ENCODE measurements around the gene DNAJB14. TPM values are rescaled to one million over a fixed set of nuclear protein-coding genes. Genes with fewer than 3 reads are reported as not detected.

Gene DNAJB14
- total and polyA plus RNA-seq, 2 experiments from 2014 or later = 30.4 to 44.7 TPM

DNA sequence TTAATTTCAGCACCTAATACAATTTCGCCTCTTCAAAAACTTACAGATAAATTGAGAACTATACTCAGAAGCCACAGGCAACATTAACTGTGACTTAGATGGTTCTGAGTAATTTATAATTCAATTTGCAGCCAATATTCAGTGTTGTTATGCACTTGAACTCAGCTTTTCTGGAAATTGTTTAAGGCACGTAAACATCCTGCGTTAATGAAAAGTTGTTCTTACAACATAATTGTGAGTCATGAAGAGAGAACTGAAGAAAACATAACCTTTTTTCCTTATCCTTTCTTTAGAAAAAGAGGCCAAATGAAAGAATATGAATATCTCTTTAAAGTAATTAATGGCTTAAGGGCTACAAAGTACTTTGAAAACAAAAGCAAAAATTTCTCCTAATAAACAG lies 20.3 kb upstream of the DNAJB14 start:
- Histone ChIP-seq H3K36me3 (ENCODE audit: low read depth) (no peaks in the 10 kb centered on the region), H3K27ac (no peak overlapping the region), H2AFZ (peak overlapping the region; percentile 13; the same call in 1 of the 2 replicates), H3K4me2 (ENCODE audit: unreplicated experiment) (no peak overlapping the region), H3K9ac (no peak overlapping the region), H3K4me1 (ENCODE audit: insufficient read depth) (peaks cover 22% of the 10 kb centered on the region), H4K20me1 (ENCODE audit: insufficient read depth) (no peaks in the 10 kb centered on the region), H3K27me3 (replicated peaks; ENCODE audit: insufficient read depth) (no peaks in the 10 kb centered on the region), H3K9me3 (ENCODE audit: low read depth) (no peaks in the 10 kb centered on the region), H3K4me3 (no peak overlapping the region), H3F3A (ENCODE audit: insufficient read depth) (peaks cover 11% of the 10 kb centered on the region), H3K79me2 (ENCODE audit: insufficient read depth) (no peaks in the 10 kb centered on the region), H3K9me2 (ENCODE audit: insufficient read depth) (no peaks in the 10 kb centered on the region)
- WGBS, 2 experiments (ENCODE audit: low coverage in 1 of 2, low lambda C conversion rate in 2 of 2, missing lambda C conversion rate in 2 of 2) = 51 to 63% methylated on average over 3 of the region's 3 CpGs
- peak; percentile 40 for DNase-seq
- no peak for TF ChIP-seq EZH2phosphoT487 (IDR thresholded peaks at IDR 0.05; ENCODE audit: insufficient read depth, low read depth)
- TF ChIP-seq EZH2 (IDR thresholded peaks at IDR 0.05; ENCODE audit: insufficient read depth, poor library complexity, severe bottlenecking) = no peak
- in situ Hi-C loops (cut with MboI) = no loop called here

DNA sequence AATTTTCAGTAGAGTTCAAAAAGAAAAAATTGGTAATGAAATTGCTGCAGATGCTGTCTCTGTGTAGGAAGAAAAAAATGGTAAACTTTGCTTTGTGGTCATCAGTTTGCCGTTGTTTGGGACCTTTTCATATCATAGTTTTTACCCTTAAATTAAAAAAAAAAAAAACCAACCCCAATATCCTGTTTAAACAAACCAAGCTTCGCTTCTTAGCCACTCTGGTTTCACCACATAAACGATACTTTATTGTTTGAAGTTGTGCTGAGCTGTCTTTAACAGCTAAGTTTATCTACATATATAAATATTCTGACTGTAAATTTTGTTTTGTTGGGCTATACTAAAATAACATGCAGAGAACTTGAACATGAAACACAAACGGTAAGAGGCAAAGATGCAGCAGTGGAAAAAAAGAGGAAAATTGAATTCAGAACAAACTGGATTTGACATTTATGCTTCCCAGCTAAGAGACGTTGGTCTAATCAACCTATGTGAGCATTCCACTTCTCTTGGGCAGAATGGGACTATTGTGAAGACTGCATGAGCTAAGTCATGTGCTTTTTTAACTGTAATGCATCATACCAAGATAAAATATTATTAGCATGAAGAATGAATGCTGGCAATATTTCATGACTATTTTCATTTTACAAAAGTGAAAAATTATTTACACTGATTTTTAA lies 19.4 kb upstream of the DNAJB14 start:
- TF ChIP-seq EZH2 (IDR thresholded peaks at IDR 0.05; ENCODE audit: insufficient read depth, poor library complexity, severe bottlenecking) = no peak
- TF ChIP-seq EZH2phosphoT487 (IDR thresholded peaks at IDR 0.05; ENCODE audit: insufficient read depth, low read depth) = no peak
- Histone ChIP-seq H3K4me1 (ENCODE audit: insufficient read depth) (peaks cover 31% of the 10 kb centered on the region), H3K9me2 (ENCODE audit: insufficient read depth) (no peaks in the 10 kb centered on the region), H4K20me1 (ENCODE audit: insufficient read depth) (no peaks in the 10 kb centered on the region), H3K36me3 (ENCODE audit: low read depth) (no peaks in the 10 kb centered on the region), H2AFZ (no peak overlapping the region), H3F3A (ENCODE audit: insufficient read depth) (peaks cover 19% of the 10 kb centered on the region), H3K9me3 (ENCODE audit: low read depth) (no peaks in the 10 kb centered on the region), H3K4me2 (ENCODE audit: unreplicated experiment) (no peak overlapping the region), H3K79me2 (ENCODE audit: insufficient read depth) (no peaks in the 10 kb centered on the region), H3K27ac (no peak overlapping the region), H3K27me3 (replicated peaks; ENCODE audit: insufficient read depth) (no peaks in the 10 kb centered on the region), H3K9ac (no peak overlapping the region), H3K4me3 (no peak overlapping the region)
- no peak for DNase-seq
- in situ Hi-C loops (cut with MboI) = no loop called here
- 67 to 75% methylated on average over 5 of the region's 5 CpGs for WGBS, 2 experiments (ENCODE audit: low coverage in 1 of 2, low lambda C conversion rate in 2 of 2, missing lambda C conversion rate in 2 of 2)

DNA sequence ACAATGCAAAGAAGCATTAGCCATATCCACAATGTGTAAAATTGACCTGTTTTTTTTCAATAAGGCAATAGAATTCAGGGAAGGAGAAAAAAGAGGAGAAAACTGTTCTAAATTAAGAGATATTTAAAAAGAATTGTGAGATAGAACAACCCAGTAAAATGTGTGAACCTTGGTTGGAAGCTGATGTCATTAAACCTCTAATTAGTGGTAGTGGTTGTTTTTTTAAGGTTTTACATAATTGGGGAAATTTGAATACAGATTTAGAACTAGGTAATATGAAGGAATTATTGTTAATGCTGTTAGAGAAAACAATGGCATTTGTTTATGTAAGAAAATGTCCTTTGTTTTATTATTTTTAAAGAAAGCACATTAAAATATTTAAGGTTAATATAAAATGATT lies 18.8 kb upstream of the DNAJB14 start:
- H3K4me1 ChIP-seq (ENCODE audit: insufficient read depth) = peaks cover 36% of the 10 kb centered on the region
- in situ Hi-C loops (cut with MboI) = no loop called here
- H3F3A ChIP-seq (ENCODE audit: insufficient read depth) = peaks cover 24% of the 10 kb centered on the region
- no peaks in the 10 kb centered on the region for H3K9me2 ChIP-seq (ENCODE audit: insufficient read depth)
- H3K36me3 ChIP-seq (ENCODE audit: low read depth) = no peaks in the 10 kb centered on the region
- no peak overlapping the region for H3K27ac ChIP-seq
- H3K4me3 ChIP-seq = no peak overlapping the region
- no peak for DNase-seq
- no peak overlapping the region for H3K4me2 ChIP-seq (ENCODE audit: unreplicated experiment)
- H2AFZ ChIP-seq = no peak overlapping the region
- no peaks in the 10 kb centered on the region for H3K79me2 ChIP-seq (ENCODE audit: insufficient read depth)
- no peaks in the 10 kb centered on the region for H4K20me1 ChIP-seq (ENCODE audit: insufficient read depth)
- H3K9me3 ChIP-seq (ENCODE audit: low read depth) = no peaks in the 10 kb centered on the region
- TF ChIP-seq EZH2phosphoT487 (IDR thresholded peaks at IDR 0.05; ENCODE audit: insufficient read depth, low read depth) = no peak
- TF ChIP-seq EZH2 (IDR thresholded peaks at IDR 0.05; ENCODE audit: insufficient read depth, poor library complexity, severe bottlenecking) = no peak
- H3K9ac ChIP-seq = no peak overlapping the region
- H3K27me3 ChIP-seq (replicated peaks; ENCODE audit: insufficient read depth) = no peaks in the 10 kb centered on the region

DNA sequence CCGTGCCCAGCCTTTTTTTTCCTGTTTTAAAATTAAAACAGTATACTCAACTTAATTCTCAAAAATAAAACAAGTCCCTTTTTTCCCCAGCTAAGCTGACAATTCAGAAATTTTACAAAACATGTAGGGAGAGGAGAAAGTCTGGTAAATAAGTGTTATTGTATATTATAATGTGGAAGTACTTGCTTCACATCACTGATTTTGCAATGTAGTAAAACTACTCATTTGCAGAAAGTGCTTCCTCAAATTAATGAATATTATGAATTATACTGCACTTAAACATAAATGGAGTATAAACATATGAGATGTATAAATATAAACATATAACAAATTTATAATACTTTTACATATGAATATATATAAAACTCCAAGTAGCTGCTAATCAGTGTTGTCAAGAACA lies 15.3 kb upstream of the DNAJB14 start:
- H3K9ac ChIP-seq = no peak overlapping the region
- H3K79me2 ChIP-seq (ENCODE audit: insufficient read depth) = no peaks in the 10 kb centered on the region
- no peaks in the 10 kb centered on the region for H3K36me3 ChIP-seq (ENCODE audit: low read depth)
- no peak overlapping the region for H3K4me3 ChIP-seq
- no peak overlapping the region; the same call in 1 of the 2 replicates for H3K27ac ChIP-seq
- no peaks in the 10 kb centered on the region for H3K27me3 ChIP-seq (replicated peaks; ENCODE audit: insufficient read depth)
- H2AFZ ChIP-seq = no peak overlapping the region
- 92 to 100% methylated on average over 1 of the region's 1 CpG for WGBS, 2 experiments (ENCODE audit: low coverage in 1 of 2, low lambda C conversion rate in 2 of 2, missing lambda C conversion rate in 2 of 2)
- no peak overlapping the region for H3K4me2 ChIP-seq (ENCODE audit: unreplicated experiment)
- no peaks in the 10 kb centered on the region for H4K20me1 ChIP-seq (ENCODE audit: insufficient read depth)
- H3K4me1 ChIP-seq (ENCODE audit: insufficient read depth) = peaks cover 17% of the 10 kb centered on the region
- no peaks in the 10 kb centered on the region for H3K9me3 ChIP-seq (ENCODE audit: low read depth)
- DNase-seq = no peak
- H3F3A ChIP-seq (ENCODE audit: insufficient read depth) = peaks cover 14% of the 10 kb centered on the region; the same call in 1 of the 2 replicates
- in situ Hi-C loops (cut with MboI) = no loop called here
- no peaks in the 10 kb centered on the region for H3K9me2 ChIP-seq (ENCODE audit: insufficient read depth)
- TF ChIP-seq EZH2 (IDR thresholded peaks at IDR 0.05; ENCODE audit: insufficient read depth, poor library complexity, severe bottlenecking) = no peak

Measured in GM23248 (cell line).